Thyroid gland (tissue), 4 donors: ENCODE results near the gene ABI3BP.

ENCODE experiments used
- POLR2A ChIP-seq, 2 donors: fragments of 450-650 bp; IDR thresholded peaks; one replicate each; pipeline ENCODE4 v1.6.1; 2017; ENCODE audit warnings: antibody characterized with exemption in 2 of 2, mild to moderate bottlenecking in 2 of 2, moderate library complexity in 1 of 2
- TF ChIP-seq, protein P1 (sequence below), 6 experiments: fragments of 200-600 bp in 3 of 6; fragments of 450-650 bp in 3 of 6; sonication (generic) in 3 of 6; IDR thresholded peaks; one replicate each; pipeline ENCODE4 v1.5.1; 2016 to 2019; ENCODE audit warnings: antibody characterized with exemption in 6 of 6, mild to moderate bottlenecking in 2 of 6, inconsistent platforms in 1 of 6, moderate library complexity in 1 of 6

DNA sequence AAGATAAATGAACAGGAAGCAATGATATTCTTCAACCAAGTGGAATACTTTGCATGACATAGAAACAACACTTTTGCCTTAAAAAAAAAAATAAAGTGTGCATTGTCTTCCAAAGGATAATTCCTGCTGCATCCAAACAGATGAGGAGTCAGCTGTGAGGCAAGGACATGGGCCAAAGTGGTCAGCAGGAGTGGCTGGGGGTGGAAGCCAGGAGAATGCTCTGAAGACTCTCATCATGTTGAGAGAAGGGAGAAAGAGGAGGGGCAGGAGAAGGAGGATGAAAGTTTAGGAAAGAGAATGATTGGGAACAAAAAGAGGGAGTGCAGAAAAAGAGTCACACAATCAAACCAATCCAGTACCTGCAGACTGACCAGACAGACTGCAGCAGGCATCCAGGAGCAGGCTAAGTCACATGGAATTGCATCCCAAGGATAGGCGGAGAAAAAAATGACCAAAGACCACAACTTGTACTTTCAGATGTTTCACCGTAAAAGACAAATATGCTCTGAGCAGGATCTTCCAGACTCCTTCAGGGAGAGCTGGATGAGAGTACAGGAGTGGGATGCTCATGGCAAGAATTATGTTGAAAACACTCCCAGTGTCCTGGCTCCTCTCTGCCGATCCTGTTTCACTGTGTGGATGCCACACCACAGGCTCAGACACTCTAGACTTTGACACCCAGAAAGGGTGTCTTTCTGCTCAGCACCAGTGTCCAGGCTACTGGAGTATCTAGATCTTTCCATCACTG, 11.9 kb downstream of the ABI3BP start:
- TF ChIP-seq, protein P1, sequence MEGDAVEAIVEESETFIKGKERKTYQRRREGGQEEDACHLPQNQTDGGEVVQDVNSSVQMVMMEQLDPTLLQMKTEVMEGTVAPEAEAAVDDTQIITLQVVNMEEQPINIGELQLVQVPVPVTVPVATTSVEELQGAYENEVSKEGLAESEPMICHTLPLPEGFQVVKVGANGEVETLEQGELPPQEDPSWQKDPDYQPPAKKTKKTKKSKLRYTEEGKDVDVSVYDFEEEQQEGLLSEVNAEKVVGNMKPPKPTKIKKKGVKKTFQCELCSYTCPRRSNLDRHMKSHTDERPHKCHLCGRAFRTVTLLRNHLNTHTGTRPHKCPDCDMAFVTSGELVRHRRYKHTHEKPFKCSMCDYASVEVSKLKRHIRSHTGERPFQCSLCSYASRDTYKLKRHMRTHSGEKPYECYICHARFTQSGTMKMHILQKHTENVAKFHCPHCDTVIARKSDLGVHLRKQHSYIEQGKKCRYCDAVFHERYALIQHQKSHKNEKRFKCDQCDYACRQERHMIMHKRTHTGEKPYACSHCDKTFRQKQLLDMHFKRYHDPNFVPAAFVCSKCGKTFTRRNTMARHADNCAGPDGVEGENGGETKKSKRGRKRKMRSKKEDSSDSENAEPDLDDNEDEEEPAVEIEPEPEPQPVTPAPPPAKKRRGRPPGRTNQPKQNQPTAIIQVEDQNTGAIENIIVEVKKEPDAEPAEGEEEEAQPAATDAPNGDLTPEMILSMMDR (IDR thresholded peaks at IDR 0.05) = no peak
- no peak for TF ChIP-seq POLR2A (IDR thresholded peaks at IDR 0.05)
